AG10803 (cell line): Measurements from ENCODE around the gene ZNF524.
A peak's percentile ranks its signal among the peaks of the same experiment; 100 is the strongest.

Experiments used
- DNase-seq: peaks from one replicate; pipeline ENCODE4 v3.0.0; 2010; ENCODE audit warnings: low read depth
- H3K4me3 ChIP-seq: 2 replicates; pipeline ENCODE4 v1.5.1; 2011; ENCODE audit warnings: mild to moderate bottlenecking, low read length, control low read depth
- CTCF ChIP-seq: conservative IDR thresholded peaks from 2 replicates; pipeline ENCODE4 v1.5.1; 2011; ENCODE audit warnings: mild to moderate bottlenecking, low read length, control low read depth, inconsistent platforms

The ZNF524 gene

GRCh38 chr19:55622242-55622969 is 22.3 kb downstream of the ZNF524 start:
- DNase-seq, result no peak
- H3K4me3 ChIP-seq, result no peak overlapping the region
- TF ChIP-seq CTCF, result no peak

GRCh38 chr19:55623130-55623529 is 23.0 kb downstream of the ZNF524 start:
- DNase-seq, result no peak
- H3K4me3 ChIP-seq, result no peak overlapping the region
- no peak for TF ChIP-seq CTCF

GRCh38 chr19:55623561-55623960 is 23.5 kb downstream of the ZNF524 start:
- no peak for TF ChIP-seq CTCF

GRCh38 chr19:55624109-55625003 is 24.3 kb downstream of the ZNF524 start, which contains the start of gene ZNF784:
Gene ZNF784 (minus strand): TSS chr19:55624566. CDS start chr19:55624561, 5 bp downstream.
- peak; percentile 88 for DNase-seq
- TF ChIP-seq CTCF, result no peak
- H3K4me3 ChIP-seq, result peak within 1 kb of the TSS; percentile 75

More at GRCh38 chr19:55623561-55623960, 23.5 kb downstream of the ZNF524 start:
- DNase-seq, result no peak
- peak overlapping the region; percentile 40 for H3K4me3 ChIP-seq

GRCh38 chr19:55625004-55625326 is 24.9 kb downstream of the ZNF524 start:
- peak overlapping the region; percentile 75 for H3K4me3 ChIP-seq
- TF ChIP-seq CTCF, result no peak
- DNase-seq, result no peak

- no peak for DNase-seq
- no peak overlapping the region for H3K4me3 ChIP-seq
- no peak for TF ChIP-seq CTCF
Observed at GRCh38 chr19:55626350-55626749, 26.3 kb downstream of the ZNF524 start.

GRCh38 chr19:55632463-55632834 is 32.4 kb downstream of the ZNF524 start:
- peak; percentile 88 for TF ChIP-seq CTCF
- DNase-seq, result peak; percentile 95
- H3K4me3 ChIP-seq, result no peak overlapping the region
